CD4-positive, alpha-beta T cell treated with Interleukin-10 for 1 hour (primary cell): ENCODE measurements around the gene LANCL2.
A peak's percentile ranks its signal among the peaks of the same experiment; 100 is the strongest.
"Not testable (repeated sequence)": the region's sequence is repeated elsewhere in the genome, so short reads cannot be mapped to it uniquely, and the experiment has no call there.

Experiments
- DNase-seq: peaks from one replicate; pipeline ENCODE4 v3.0.0-alpha.2; 2020

The LANCL2 gene

DNA sequence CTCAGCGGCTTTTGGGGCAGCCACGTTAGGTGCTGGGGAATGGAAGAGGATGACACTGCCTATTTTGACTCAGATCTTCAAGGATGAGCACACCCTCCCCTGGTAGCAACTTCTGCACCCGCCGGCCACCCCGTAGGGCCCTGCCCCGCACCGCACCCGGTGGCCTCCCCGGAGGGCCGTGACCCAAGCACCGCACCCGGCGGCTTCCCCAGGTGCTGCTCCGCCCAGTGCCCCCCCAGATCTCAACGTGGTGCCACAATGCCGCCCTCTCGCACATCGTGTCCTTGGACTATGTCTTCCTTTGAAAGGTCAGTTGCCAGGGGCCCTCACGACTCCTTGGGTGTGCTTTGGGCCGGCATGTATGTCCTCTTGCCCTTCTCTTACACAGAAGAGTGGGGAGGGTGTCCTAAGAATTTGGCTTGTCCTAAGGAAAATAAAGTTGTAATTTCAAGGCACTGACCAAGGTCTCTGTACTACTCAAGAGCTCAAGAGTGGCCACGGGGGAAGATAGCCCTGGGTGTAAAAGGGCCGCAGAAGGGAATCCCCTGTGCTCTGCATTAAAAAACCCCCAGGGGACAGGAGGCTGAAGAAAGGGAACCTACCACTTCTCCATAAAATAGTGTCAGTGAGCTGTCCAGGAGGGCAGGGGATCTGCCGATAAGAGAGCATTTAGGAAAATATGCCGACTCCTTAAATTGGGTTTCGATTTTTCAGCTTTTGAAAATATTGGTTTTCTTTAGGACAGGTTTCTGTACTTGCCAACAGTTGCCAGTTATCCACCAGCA lies 1.6 kb upstream of the LANCL2 start:
- no peak for DNase-seq

GRCh38 chr7:55365675-55366460 lies 731 bp downstream of the LANCL2 start:
- peak; percentile 96 for DNase-seq

DNA sequence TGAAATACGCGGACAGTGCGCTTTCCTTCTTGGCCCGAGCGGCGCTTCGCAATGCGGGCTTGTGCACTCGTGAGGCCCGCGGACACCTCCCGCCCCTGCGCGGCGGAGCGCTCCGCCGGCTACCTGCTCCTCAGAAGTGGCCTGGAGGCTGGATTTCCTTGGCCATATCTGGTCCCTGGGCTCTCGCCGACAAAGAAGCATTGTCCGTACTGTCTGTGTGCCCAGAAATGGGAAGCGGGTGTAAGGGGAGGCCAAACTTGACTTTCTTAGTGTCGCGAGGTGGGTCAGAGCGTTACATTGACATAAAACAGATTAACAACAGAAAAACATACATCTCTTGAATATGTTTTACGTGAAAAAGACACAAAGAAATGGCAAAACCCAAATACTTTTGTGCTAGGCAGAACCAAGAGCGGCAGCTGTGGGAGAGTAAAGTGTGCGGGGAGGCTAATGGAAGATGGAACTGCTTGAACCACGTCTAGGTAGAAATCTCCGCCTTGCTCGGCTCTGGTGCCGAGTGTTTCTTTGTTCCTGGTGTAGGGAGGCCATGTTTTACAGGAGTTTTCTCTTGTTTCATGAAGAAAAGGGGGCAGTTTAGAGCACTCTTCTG lies 1.4 kb downstream of the LANCL2 start:
- peak; percentile 44 for DNase-seq

DNA sequence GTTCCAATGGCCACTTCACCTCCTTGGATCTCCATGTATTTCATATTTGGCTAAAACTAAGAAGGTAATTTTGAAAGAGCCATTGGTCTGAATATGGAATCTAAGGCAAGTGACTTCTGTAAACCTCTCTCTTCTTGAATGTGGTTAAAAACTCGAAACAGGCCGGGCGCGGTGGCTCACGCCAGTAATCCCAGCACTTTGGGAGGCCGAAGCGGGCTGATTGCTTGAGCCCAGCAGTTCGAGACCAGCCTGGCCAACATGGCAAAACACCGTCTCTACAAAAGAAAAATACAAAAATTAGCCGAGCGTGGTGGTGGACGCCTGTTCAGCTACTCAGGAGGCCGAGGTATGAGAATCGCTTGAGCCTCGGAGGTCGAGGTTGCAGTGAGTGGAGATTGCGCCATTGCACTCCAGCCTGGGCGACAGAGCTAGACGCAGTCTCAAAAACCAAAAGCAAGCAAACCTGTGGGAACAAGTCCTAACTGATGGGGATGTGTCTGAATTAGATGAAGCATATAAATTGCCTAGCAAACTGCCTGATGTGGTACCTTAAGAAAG lies 2.2 kb downstream of the LANCL2 start:
- DNase-seq = no peak

DNA sequence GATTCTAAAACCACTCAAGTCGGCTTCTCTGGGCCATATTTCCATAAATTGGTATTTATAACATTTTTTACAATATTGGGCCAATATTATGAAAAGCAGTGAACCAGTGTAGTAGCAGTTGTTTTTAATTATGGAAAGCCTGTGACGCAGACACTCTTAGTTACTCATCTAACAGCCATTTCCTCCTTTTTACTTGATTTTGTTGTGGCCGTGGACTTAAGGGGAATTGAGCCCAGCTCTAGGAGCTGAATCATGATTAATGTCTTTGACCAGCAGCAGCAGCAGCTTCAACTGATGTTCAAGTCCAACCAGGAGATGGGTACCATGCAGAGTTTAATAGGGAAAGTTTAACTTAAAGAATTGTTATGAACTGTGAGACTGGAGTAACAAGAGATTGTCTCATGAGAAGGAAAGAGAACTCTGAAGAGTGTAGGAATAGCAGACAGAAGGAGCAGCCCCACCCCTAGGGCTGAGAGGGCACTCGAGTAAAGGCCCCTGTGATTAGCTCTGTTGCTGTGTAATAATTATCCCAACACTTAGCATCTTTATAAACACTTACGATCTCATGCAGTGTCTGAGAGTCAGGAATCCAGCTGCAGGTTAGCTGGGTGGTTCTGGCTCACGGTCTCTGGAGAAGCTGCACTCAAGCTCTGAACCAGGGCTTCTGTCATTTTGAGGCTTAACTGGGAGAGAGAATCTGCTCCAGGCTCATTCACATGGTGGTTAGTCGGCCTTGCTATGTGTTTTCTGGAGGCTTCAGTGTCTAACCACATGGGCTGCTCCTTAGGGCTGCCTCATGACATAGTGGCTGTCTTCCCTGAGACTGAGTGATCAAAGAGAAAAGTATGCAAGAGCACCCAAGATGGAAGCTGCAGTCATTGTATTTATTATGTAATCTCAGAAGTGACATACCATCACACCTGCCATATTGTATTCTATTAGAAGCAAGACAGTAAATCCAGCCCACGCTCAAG lies 4.6 kb downstream of the LANCL2 start:
- DNase-seq = no peak

DNA sequence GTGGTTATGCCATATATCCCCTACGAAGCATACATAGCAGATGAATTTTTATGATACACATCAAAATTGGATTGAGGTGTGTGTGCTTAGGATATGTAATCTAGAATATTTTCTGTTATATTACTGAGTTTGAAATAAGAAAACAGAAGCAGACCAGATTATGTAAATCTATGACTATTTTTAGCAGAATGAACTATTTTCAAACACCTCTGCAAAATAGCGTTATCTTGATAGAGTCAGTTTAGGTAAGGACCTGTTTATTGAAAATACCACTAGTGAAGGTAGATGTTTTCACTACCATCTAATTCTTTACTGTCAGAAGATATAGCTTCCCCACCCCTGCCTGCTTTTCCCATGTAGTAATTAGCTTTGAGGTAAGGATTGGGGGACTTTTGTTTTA lies 9.1 kb downstream of the LANCL2 start:
- DNase-seq = no peak

- DNase-seq = no peak
Observed at GRCh38 chr7:55375237-55375636, 10.1 kb downstream of the LANCL2 start.

- no peak for DNase-seq
Observed at GRCh38 chr7:55377162-55377817, 12.2 kb downstream of the LANCL2 start.

DNA sequence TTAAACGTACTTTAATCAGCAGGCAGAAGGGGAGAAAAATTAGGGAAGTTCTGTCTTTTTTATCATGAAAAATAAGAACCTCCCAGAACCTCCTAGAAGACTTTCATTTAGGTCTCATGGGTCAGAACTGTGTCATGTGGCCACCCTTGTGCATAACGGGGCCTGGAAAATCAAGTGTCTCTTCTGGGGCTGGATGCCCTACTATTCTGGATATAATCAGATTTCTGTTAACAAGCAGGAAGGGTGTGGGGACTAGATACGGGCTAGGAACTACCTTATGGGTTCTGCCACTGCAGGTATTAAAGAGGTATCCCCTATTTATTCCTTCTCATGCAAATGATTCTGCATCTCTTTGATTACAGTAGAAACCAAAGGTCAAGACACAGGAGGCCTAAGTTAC lies 14.1 kb downstream of the LANCL2 start:
- no peak for DNase-seq

GRCh38 chr7:55381189-55381588 lies 16.1 kb downstream of the LANCL2 start:
- no peak for DNase-seq

DNA sequence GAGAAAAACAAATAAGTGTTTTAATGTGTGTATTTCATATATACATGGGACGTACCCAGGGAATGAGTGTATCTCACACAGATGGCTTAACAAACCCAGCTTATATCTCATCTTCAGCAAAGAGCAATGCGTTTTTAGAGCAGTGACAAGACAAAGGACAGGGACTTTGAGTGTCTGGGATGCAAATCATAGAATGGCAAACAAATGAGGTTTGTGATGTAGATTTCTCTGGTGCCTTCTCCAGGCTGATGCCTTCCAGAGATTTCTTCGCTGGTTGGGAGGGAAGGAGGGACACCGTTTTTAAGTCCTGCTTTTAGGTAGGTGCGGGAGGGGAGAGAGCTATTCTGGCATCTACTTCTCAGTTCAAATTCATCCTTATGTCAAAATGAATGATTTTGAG lies 16.6 kb downstream of the LANCL2 start:
- no peak for DNase-seq

DNA sequence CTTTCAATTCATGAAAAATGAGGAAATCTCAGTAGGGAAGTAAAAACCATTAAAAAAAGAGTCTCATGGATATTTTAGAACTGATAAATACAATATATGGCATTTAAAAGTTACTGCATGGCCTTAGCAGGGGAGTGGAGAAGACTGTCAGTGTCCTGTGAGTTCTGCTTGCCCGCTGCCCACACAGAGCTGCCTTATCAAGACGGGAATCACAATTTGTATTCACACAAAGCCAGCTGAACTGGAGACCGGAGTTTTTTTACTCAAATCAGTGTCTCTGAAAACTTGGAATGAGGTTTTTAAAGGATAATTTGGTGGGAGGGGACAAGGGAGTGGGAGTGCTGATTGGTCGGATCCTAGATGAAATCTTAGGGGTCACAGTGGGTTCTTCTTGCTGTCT lies 17.1 kb downstream of the LANCL2 start:
- no peak for DNase-seq

GRCh38 chr7:55386541-55386940 lies 21.4 kb downstream of the LANCL2 start:
- DNase-seq = no peak

DNA sequence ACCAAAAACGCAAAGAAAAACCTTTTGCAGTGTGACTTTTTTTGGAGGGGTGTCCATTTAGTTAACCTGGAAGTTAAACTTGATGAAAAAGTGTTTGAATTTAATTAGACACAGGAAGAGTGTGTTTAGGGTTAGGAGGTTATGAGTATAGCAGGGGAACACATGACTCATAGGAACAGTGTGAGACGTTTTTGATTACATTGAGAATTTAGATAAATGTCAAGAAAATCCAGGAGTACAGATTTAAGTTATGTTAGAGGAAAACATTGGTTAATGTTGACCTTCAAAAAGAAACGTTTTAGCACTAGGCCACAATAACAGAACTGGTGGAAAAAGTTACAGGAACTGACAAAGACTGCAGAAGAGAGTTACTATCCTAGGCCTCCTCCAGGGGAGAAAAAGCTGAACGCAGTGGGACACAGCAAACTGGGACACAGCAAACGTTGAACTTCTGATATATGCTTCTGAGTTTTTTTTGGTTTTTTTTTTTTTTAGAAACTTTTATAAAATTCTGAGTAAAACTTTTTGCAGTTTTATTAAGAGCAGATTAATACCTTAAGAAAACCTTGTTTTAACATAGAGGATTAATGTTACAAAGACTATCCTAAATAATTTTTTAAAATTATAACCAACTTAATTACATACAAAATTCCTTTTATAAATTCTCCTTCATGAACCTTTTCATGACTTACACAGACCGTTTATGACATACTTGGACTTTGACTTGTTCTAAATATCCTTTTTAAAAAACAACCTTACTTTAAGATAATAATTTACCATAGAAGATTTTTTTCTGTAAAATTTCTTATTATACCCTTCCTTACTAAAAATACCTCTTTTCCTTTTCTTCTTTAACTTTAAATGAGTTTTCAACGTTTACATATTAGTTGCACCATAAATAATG lies 22.2 kb downstream of the LANCL2 start:
- no peak for DNase-seq

DNA sequence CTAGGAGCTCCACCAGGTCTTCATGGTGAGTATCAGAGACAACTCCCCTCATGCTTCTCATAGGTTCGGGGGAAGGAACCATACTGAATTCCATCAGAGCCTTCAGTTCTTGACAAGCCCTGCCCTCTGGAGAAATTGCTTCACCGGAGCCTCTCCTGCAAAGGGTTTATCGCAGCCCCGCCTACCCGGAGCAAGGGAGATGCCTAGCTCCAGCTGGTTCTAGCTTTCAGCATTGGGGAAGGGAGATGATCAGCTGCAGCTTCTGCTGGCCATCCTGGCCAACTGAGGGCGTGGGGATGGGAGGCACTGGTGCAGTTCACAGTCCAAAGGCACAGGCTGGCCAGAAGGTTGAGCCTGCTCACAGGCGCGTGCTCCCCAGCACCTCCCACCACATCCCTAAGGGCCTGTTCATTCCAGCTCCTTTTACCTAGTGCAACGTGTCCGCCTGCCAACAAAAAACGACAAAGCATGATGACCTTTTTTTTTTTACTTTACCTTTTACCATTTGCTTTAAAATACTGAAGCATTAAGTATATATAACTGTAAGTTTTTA lies 31.2 kb downstream of the LANCL2 start:
- no peak for DNase-seq

DNA sequence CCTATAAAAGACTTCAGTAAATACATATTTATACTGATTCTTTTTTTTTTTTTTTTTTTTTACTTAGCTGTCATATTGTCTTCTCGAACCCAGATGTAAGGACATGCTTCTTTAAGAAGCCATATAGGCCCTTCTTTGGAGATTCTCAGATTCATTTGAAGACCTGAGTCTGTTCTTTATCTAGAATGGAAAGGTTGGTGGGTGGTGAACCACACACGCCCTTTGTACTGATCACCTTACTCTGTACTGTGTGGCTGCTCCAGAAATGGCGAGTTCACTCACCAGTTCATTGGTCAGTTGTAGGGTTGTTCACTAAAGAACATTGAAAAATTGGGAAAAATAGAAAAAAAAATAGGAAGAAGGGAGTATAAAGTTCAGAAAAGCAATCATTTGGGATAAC lies 32.5 kb downstream of the LANCL2 start:
- DNase-seq = no peak

- no peak for DNase-seq
Observed at GRCh38 chr7:55400191-55400590, 35.1 kb downstream of the LANCL2 start.

- DNase-seq = not testable (repeated sequence)
Observed at GRCh38 chr7:55402506-55402905, 37.4 kb downstream of the LANCL2 start.

DNA sequence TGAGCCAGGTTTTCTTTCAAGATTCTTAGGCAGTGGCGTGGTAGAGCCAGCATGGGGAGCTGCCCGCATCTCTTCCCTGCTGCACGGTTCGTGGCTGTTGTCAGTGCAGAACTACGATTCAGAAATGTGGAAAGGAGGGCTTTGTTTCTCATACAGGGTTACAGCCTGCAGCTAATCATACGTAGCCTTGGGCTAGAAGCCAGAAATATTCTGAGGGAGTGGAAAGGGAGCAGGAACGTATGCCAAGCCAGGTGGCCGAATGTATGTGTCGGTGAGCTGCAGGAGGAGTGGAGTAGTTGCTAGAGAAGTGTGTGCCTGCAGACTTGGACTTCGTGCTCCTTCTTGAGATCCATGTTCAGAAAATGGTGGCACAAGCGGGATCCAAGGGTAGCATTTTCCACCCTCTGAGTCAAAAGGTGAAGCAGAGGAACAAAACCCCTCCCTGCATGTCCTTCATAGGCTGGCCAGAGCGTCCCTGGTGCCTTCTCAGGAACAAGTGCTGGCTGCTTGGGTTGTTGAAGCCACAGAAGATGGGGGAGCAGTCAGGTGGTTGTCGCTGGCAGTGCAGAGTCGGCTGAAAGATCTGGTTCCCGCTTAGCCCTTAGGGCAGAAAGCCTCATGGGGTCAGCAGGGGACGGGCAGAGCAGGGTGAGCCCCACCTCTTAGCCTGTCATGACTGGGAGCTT lies 40.9 kb downstream of the LANCL2 start:
- no peak for DNase-seq
